HG03354 (cell line): ENCODE data around the gene ODAD4.
"Not testable (repeated sequence)": the region's sequence is repeated elsewhere in the genome, so short reads cannot be mapped to it uniquely, and the experiment has no call there.

ENCODE experiments used
- ATAC-seq: cut with Tn5 transposase; IDR thresholded peaks from one replicate; pipeline ENCODE4 v1.9.1; 2021; ENCODE audit warnings: mild to moderate bottlenecking; ENCODE audit not compliant: unreplicated experiment, poor library complexity, severe bottlenecking

The ODAD4 gene

GRCh38 chr17:41992576-41992975 lies 62.2 kb downstream of the ODAD4 start:
- ATAC-seq = no peak

- ATAC-seq = no peak
These were observed 66.4 kb downstream of the ODAD4 start for GRCh38 chr17:41996855-41997164.

- ATAC-seq = no peak
These were observed 68.1 kb downstream of the ODAD4 start for GRCh38 chr17:41998497-41998896.

- no peak for ATAC-seq
These were observed 70.2 kb downstream of the ODAD4 start for GRCh38 chr17:42000413-42001133.

GRCh38 chr17:42001729-42002128 lies 71.3 kb downstream of the ODAD4 start:
- ATAC-seq = no peak

- no peak for ATAC-seq
These were observed 71.9 kb downstream of the ODAD4 start for GRCh38 chr17:42002175-42002791.

GRCh38 chr17:42002792-42003301 lies 72.4 kb downstream of the ODAD4 start:
- ATAC-seq = no peak

- ATAC-seq = no peak
These were observed 74.7 kb downstream of the ODAD4 start for GRCh38 chr17:42005166-42005565.

GRCh38 chr17:42009170-42009569 lies 78.8 kb downstream of the ODAD4 start:
- no peak for ATAC-seq

- ATAC-seq = not testable (repeated sequence)
These were observed 79.9 kb downstream of the ODAD4 start for GRCh38 chr17:42010266-42010680.

- no peak for ATAC-seq
These were observed 80.6 kb downstream of the ODAD4 start for GRCh38 chr17:42010898-42011516.

- not testable (repeated sequence) for ATAC-seq
These were observed 81.9 kb downstream of the ODAD4 start for GRCh38 chr17:42012363-42012762.

GRCh38 chr17:42013740-42014139 lies 83.3 kb downstream of the ODAD4 start:
- ATAC-seq = not testable (repeated sequence)
